Measurements from ENCODE around the gene SCN10A. TPM values are rescaled to one million over a fixed set of nuclear protein-coding genes. Genes with fewer than 3 reads are reported as not detected.

Gene SCN10A
- total and polyA plus RNA-seq, 2 experiments from 2014 or later, result not detected

- Histone ChIP-seq H3K9me3 (ENCODE audit: low read depth) (no peaks in the 10 kb centered on the region), H3K4me1 (ENCODE audit: low read depth) (no peaks in the 10 kb centered on the region), H3K27ac (no peak overlapping the region), H3K4me3 (no peak overlapping the region), H3K27me3 (peaks cover 16% of the 10 kb centered on the region), H3K36me3 (no peaks in the 10 kb centered on the region)
- TF ChIP-seq, protein P1, sequence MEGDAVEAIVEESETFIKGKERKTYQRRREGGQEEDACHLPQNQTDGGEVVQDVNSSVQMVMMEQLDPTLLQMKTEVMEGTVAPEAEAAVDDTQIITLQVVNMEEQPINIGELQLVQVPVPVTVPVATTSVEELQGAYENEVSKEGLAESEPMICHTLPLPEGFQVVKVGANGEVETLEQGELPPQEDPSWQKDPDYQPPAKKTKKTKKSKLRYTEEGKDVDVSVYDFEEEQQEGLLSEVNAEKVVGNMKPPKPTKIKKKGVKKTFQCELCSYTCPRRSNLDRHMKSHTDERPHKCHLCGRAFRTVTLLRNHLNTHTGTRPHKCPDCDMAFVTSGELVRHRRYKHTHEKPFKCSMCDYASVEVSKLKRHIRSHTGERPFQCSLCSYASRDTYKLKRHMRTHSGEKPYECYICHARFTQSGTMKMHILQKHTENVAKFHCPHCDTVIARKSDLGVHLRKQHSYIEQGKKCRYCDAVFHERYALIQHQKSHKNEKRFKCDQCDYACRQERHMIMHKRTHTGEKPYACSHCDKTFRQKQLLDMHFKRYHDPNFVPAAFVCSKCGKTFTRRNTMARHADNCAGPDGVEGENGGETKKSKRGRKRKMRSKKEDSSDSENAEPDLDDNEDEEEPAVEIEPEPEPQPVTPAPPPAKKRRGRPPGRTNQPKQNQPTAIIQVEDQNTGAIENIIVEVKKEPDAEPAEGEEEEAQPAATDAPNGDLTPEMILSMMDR (IDR thresholded peaks at IDR 0.05; ENCODE audit: low read depth, low read length), result no peak
- DNase-seq (ENCODE audit: low read depth in 1 of 2, low spot score in 1 of 2), result no peak
Observed at GRCh38 chr3:38837358-38837757, 21.3 kb upstream of the SCN10A start.

DNA sequence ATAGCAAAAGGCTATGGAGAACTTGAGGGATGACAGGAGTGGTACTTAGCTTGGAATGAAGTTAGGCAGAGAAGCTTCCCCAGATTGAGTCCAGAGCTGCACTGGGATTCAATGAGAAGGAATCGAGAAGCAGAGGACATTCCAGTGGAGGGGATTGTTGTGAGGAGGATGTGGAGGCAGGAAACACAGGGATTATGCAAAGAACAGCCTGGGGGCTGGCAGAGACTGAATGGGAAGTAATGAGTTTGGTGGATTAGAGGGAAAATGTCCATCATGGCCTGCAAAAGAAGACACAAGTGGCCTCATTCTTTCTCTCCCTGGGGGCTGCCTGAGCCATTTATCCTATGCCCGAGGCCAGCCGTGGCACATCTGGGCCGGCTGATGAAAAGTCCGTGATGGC is 20.5 kb upstream of the SCN10A start:
- H3K4me1 ChIP-seq (ENCODE audit: low read depth), result no peaks in the 10 kb centered on the region
- H3K4me3 ChIP-seq, result no peak overlapping the region
- no peak overlapping the region for H3K27ac ChIP-seq
- no peak for DNase-seq (ENCODE audit: low read depth in 1 of 2, low spot score in 1 of 2)
- H3K36me3 ChIP-seq, result no peaks in the 10 kb centered on the region
- H3K9me3 ChIP-seq (ENCODE audit: low read depth), result no peaks in the 10 kb centered on the region
- TF ChIP-seq, protein P1 (IDR thresholded peaks at IDR 0.05; ENCODE audit: low read depth, low read length), result no peak
- H3K27me3 ChIP-seq, result peaks cover 9% of the 10 kb centered on the region

DNA sequence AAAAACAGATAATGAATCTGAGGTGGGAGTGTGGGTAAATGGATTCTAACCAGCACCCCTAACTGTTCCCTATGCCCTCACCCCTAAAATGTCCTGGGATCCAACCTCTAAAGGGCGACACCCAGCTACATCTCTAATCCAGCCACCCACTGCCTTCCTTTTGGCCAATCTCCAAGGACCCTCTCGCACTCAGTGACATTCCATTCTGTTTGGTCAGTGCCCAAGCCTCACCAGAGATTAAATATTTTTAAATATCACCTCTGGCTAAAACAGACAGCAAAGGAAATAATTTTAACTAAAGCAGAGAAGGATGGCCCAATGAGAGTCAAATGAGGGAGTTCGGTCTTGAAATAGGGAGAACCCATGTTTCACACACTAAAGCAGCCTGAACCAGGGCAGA is 19.9 kb upstream of the SCN10A start:
- Histone ChIP-seq H3K27me3 (peaks cover 3% of the 10 kb centered on the region), H3K9me3 (ENCODE audit: low read depth) (no peaks in the 10 kb centered on the region), H3K4me1 (ENCODE audit: low read depth) (no peaks in the 10 kb centered on the region), H3K4me3 (no peak overlapping the region), H3K27ac (no peak overlapping the region), H3K36me3 (no peaks in the 10 kb centered on the region)
- no peak for DNase-seq (ENCODE audit: low read depth in 1 of 2, low spot score in 1 of 2)
- TF ChIP-seq, protein P1 (IDR thresholded peaks at IDR 0.05; ENCODE audit: low read depth, low read length), result no peak

- peaks cover 2% of the 10 kb centered on the region for H3K27me3 ChIP-seq
- DNase-seq (ENCODE audit: low read depth in 1 of 2, low spot score in 1 of 2), result peak in 1 of 2 donors; percentile 25
- no peaks in the 10 kb centered on the region for H3K9me3 ChIP-seq (ENCODE audit: low read depth)
- no peak overlapping the region for H3K4me3 ChIP-seq
- no peaks in the 10 kb centered on the region for H3K4me1 ChIP-seq (ENCODE audit: low read depth)
- H3K27ac ChIP-seq, result no peak overlapping the region
- TF ChIP-seq, protein P1 (IDR thresholded peaks at IDR 0.05; ENCODE audit: low read depth, low read length), result no peak
- H3K36me3 ChIP-seq, result no peaks in the 10 kb centered on the region
Observed at GRCh38 chr3:38834717-38835116, 18.7 kb upstream of the SCN10A start.

GRCh38 chr3:38834110-38834509 is 18.1 kb upstream of the SCN10A start:
- H3K4me1 ChIP-seq (ENCODE audit: low read depth), result no peaks in the 10 kb centered on the region
- no peaks in the 10 kb centered on the region for H3K9me3 ChIP-seq (ENCODE audit: low read depth)
- TF ChIP-seq, protein P1 (IDR thresholded peaks at IDR 0.05; ENCODE audit: low read depth, low read length), result no peak
- peak; percentile 1 to 96 for DNase-seq (ENCODE audit: low read depth in 1 of 2, low spot score in 1 of 2)
- no peak overlapping the region for H3K27ac ChIP-seq
- peaks cover 2% of the 10 kb centered on the region for H3K27me3 ChIP-seq
- no peak overlapping the region for H3K4me3 ChIP-seq
- no peaks in the 10 kb centered on the region for H3K36me3 ChIP-seq

- H3K36me3 ChIP-seq, result no peaks in the 10 kb centered on the region
- H3K4me1 ChIP-seq (ENCODE audit: low read depth), result no peaks in the 10 kb centered on the region
- H3K27ac ChIP-seq, result no peak overlapping the region
- no peaks in the 10 kb centered on the region for H3K9me3 ChIP-seq (ENCODE audit: low read depth)
- no peak overlapping the region for H3K4me3 ChIP-seq
- peak in 1 of 2 donors; percentile 93 for DNase-seq (ENCODE audit: low read depth in 1 of 2, low spot score in 1 of 2)
- TF ChIP-seq, protein P1 (IDR thresholded peaks at IDR 0.05; ENCODE audit: low read depth, low read length), result no peak
- H3K27me3 ChIP-seq, result peaks cover 2% of the 10 kb centered on the region
Observed at GRCh38 chr3:38829404-38829803, 13.4 kb upstream of the SCN10A start.
